AG10803 (cell line): ENCODE results near the gene APOBEC2.

Experiments
- DNase-seq: peaks from one replicate; pipeline ENCODE4 v3.0.0; 2010; ENCODE audit warnings: low read depth
- H3K4me3 ChIP-seq: 2 replicates; pipeline ENCODE4 v1.5.1; 2011; ENCODE audit warnings: mild to moderate bottlenecking, low read length, control low read depth
- TF ChIP-seq, protein P1 (sequence below): conservative IDR thresholded peaks from 2 replicates; pipeline ENCODE4 v1.5.1; 2011; ENCODE audit warnings: mild to moderate bottlenecking, low read length, control low read depth, inconsistent platforms

Gene APOBEC2

DNA sequence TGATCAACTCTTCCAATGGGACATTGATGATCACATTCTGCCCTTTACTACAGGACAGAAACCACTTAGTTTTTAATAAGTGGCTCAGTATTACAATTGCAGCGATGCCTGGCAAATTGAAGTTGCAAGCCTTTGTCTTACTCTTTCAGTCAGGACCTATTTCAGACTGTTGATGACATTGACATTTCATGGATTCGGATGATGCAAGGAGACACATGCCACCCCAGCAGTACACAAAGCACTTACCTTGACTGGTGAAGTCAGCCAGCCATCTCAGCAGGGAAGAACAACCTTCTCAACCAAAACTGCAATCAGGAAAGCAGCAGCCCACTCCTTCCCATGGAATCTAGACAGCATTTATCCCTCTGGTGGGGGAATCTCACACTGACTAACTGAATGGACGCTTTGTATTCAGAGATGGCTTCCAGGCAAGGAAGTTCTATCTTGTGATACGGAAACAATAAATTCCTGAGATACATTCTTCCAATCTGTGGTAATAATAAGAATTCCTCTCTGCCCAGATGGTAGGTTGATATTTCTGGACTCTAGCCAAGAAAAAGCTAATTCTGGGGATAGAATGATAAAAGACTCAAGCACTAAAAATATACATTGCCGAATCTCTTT lies 44.6 kb downstream of the APOBEC2 start:
- TF ChIP-seq, protein P1, sequence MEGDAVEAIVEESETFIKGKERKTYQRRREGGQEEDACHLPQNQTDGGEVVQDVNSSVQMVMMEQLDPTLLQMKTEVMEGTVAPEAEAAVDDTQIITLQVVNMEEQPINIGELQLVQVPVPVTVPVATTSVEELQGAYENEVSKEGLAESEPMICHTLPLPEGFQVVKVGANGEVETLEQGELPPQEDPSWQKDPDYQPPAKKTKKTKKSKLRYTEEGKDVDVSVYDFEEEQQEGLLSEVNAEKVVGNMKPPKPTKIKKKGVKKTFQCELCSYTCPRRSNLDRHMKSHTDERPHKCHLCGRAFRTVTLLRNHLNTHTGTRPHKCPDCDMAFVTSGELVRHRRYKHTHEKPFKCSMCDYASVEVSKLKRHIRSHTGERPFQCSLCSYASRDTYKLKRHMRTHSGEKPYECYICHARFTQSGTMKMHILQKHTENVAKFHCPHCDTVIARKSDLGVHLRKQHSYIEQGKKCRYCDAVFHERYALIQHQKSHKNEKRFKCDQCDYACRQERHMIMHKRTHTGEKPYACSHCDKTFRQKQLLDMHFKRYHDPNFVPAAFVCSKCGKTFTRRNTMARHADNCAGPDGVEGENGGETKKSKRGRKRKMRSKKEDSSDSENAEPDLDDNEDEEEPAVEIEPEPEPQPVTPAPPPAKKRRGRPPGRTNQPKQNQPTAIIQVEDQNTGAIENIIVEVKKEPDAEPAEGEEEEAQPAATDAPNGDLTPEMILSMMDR: no peak
- DNase-seq: peak; percentile 71

DNA sequence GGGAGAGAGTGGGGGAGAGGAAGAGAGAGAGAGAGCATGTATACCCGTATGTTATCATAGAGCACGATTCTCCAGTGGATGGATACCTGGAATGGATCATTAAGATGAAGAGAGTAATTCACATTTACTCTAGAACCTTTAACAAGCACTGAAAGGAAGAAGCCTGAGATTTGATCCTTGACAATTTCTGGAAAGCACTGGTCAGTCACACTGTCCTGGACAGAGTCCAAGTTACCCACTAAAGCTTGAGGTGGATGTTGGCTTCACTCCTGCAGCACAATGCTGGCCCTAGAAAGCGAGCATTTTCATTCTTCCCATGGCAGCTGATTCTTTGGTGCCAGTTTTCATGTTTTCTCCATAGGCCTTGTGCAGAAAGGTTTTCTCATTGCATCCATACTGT lies 45.4 kb downstream of the APOBEC2 start:
- no peak overlapping the region for H3K4me3 ChIP-seq
- DNase-seq: no peak
- TF ChIP-seq, protein P1: no peak

More for the DNA sequence above, 44.6 kb downstream of the APOBEC2 start:
- no peak overlapping the region for H3K4me3 ChIP-seq

DNA sequence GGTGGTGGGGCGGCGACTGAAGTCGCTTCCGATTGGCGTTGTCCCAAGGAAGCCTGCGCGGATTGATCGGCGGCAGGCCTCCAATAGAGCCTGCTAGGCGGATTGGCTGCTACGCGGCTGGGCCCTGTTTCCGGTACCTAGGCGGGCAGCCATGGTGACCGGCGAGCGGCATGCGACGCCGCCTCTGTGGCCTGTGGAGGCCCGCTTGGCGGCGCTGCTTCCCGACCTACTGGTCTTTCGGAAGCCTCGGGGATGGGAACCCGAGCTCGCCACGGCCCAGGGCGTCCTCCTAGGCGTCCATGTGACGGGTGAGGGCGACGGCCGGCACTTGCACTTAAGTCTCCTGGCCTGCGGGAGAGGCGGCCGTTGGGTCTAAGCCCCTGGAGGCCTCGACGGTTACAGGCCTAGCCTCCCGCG lies 47.9 kb downstream of the APOBEC2 start:
- no peak overlapping the region for H3K4me3 ChIP-seq
- TF ChIP-seq, protein P1: no peak
- DNase-seq: no peak

DNA sequence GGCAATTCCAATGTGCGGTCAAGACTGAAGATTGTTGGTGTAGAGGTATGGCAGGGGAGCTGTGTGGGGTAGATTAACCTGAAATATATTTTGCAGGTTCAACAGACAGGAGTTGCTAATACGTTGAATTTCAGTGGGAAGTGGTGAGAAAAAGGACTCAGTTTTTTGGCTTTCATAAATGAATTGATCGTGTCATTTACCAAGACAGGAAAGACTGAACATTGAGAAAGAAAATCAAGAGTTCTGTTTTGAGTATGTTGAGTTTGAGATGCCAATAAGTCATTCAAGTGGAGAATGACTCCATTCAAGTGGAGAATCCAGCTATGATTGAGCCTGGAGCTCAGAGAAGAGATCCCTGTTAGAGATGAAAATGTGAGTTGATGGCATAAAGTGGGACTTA lies 50.8 kb downstream of the APOBEC2 start:
- DNase-seq: no peak
- TF ChIP-seq, protein P1: no peak
- no peak overlapping the region for H3K4me3 ChIP-seq

DNA sequence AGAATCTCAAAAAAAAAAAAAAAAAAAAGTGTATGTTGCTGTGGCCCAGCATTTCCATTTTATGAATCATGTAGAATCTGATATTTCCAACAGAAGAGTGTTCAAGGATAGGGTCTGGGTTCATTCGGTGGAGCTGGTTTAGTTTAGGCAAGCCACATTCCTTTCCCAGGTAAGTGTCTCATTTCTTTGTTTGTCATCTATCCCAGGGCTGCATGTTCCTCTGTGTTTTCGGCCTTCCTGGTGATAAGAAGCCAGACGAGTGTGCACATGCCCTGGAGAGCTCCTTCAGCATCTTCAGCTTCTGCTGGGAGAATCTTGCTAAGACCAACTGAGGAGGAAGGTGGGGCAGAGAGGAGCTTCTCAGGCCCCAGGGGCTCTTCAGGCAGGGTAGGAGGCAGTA lies 58.0 kb downstream of the APOBEC2 start:
- no peak overlapping the region for H3K4me3 ChIP-seq
- no peak for DNase-seq
- TF ChIP-seq, protein P1: no peak
